Measurements from ENCODE around the gene SCNM1. TPM values are rescaled to one million over a fixed set of nuclear protein-coding genes. Genes with fewer than 3 reads are reported as not detected.

SCNM1 gene
- total and polyA plus RNA-seq, 2 experiments from 2014 or later, result 27.1 to 92.3 TPM

GRCh38 chr1:151147132-151147503 is 18.8 kb upstream of the SCNM1 start (continued):
- TF ChIP-seq, protein P1, sequence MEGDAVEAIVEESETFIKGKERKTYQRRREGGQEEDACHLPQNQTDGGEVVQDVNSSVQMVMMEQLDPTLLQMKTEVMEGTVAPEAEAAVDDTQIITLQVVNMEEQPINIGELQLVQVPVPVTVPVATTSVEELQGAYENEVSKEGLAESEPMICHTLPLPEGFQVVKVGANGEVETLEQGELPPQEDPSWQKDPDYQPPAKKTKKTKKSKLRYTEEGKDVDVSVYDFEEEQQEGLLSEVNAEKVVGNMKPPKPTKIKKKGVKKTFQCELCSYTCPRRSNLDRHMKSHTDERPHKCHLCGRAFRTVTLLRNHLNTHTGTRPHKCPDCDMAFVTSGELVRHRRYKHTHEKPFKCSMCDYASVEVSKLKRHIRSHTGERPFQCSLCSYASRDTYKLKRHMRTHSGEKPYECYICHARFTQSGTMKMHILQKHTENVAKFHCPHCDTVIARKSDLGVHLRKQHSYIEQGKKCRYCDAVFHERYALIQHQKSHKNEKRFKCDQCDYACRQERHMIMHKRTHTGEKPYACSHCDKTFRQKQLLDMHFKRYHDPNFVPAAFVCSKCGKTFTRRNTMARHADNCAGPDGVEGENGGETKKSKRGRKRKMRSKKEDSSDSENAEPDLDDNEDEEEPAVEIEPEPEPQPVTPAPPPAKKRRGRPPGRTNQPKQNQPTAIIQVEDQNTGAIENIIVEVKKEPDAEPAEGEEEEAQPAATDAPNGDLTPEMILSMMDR (conservative IDR thresholded peaks at IDR 0.05; ENCODE audit: low read depth in 2 of 2), result no peak
- TF ChIP-seq POLR2AphosphoS5 (IDR thresholded peaks at IDR 0.05; ENCODE audit: low read depth) (no peak), REST (IDR thresholded peaks at IDR 0.05; ENCODE audit: unreplicated experiment) (no peak), CREB1 (CRISPR knock-in tag; IDR thresholded peaks at IDR 0.05; ENCODE audit: low read depth) (no peak)
- TF ChIP-seq, protein P2, sequence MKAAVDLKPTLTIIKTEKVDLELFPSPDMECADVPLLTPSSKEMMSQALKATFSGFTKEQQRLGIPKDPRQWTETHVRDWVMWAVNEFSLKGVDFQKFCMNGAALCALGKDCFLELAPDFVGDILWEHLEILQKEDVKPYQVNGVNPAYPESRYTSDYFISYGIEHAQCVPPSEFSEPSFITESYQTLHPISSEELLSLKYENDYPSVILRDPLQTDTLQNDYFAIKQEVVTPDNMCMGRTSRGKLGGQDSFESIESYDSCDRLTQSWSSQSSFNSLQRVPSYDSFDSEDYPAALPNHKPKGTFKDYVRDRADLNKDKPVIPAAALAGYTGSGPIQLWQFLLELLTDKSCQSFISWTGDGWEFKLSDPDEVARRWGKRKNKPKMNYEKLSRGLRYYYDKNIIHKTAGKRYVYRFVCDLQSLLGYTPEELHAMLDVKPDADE (IDR thresholded peaks at IDR 0.05), result no peak

GRCh38 chr1:151147665-151148064 is 18.3 kb upstream of the SCNM1 start:
- H3K9me2 ChIP-seq (ENCODE audit: insufficient read depth), result no peaks in the 10 kb centered on the region
- peaks cover 9% of the 10 kb centered on the region; the same call in 1 of the 2 replicates for H3F3A ChIP-seq (replicated peaks; ENCODE audit: low read depth)
- no peaks in the 10 kb centered on the region for H3K36me3 ChIP-seq (ENCODE audit: insufficient read depth)
- ATAC-seq (no peak), DNase-seq (ENCODE audit: low spot score) (no peak)
- H3K79me2 ChIP-seq (replicated peaks; ENCODE audit: insufficient read depth), result no peaks in the 10 kb centered on the region; the same call in 1 of the 2 replicates
- Mint-ChIP-seq H3K27ac (no peak overlapping the region), H3K4me1 (peaks cover 35% of the 10 kb centered on the region), H3K9me3 (no peaks in the 10 kb centered on the region), H3K36me3 (ENCODE audit: low read depth) (no peaks in the 10 kb centered on the region; the same call in 2 of the 3 replicates), H3K27me3 (ENCODE audit: insufficient read depth, low read depth, poor library complexity) (peaks cover 29% of the 10 kb centered on the region), H3K4me3 (peak overlapping the region; percentile 82; the same call in 2 of the 3 replicates)
- TF ChIP-seq, protein P1 (conservative IDR thresholded peaks at IDR 0.05; ENCODE audit: low read depth in 2 of 2), result no peak
- TF ChIP-seq EZH2phosphoT487 (IDR thresholded peaks at IDR 0.05; ENCODE audit: unreplicated experiment) (no peak), ZNF114 (CRISPR knock-in tag; IDR thresholded peaks at IDR 0.05) (no peak), ZNF331 (CRISPR knock-in tag; IDR thresholded peaks at IDR 0.05; ENCODE audit: low read depth) (no peak), ZNF462 (CRISPR knock-in tag; IDR thresholded peaks at IDR 0.05) (no peak)
- peaks cover 35% of the 10 kb centered on the region for H3K27me3 ChIP-seq (ENCODE audit: insufficient read depth)
- H3K4me1 ChIP-seq (ENCODE audit: insufficient read depth), result peaks cover 35% of the 10 kb centered on the region
- no peak overlapping the region for H3K4me3 ChIP-seq
- no peak overlapping the region for H3K27ac ChIP-seq (ENCODE audit: low read depth)
- H3K4me2 ChIP-seq, result 0 out of 2 replicates have a peak overlapping the region, but pooled peaks have one; percentile 98
- H2AFZ ChIP-seq, result no peak overlapping the region
- peaks cover 5% of the 10 kb centered on the region; the same call in 1 of the 2 replicates for H4K20me1 ChIP-seq (replicated peaks; ENCODE audit: insufficient read depth)

Data from GM23338 (cell line).